HepG2 (cell line): ENCODE measurements around the gene TNFSF9. TPM values are rescaled to one million over a fixed set of nuclear protein-coding genes. Genes with fewer than 3 reads are reported as not detected.

Experiments used
- ELF3 ChIP-seq: IDR thresholded peaks from 2 replicates; pipeline ENCODE4 v1.6.1; 2016; ENCODE audit warnings: missing genetic modification reagents, missing compliant biosample characterization
- GLI4 ChIP-seq: sonication (generic); formaldehyde crosslinking; IDR thresholded peaks from 2 replicates; pipeline ENCODE4 v1.5.1; 2020; ENCODE audit warnings: missing genetic modification reagents, mild to moderate bottlenecking, moderate library complexity, borderline replicate concordance
- GPN1 ChIP-seq: sonication (generic); formaldehyde crosslinking; IDR thresholded peaks from 2 replicates; pipeline ENCODE4 v1.5.1; 2020; ENCODE audit warnings: missing genetic modification reagents, borderline replicate concordance
- HHEX ChIP-seq: IDR thresholded peaks from 2 replicates; pipeline ENCODE4 v1.6.1; 2016; ENCODE audit warnings: control low read depth
- IKZF1 ChIP-seq: fragments of 450-650 bp; IDR thresholded peaks from 2 replicates; pipeline ENCODE4 v1.7.1; 2016
- KDM5B ChIP-seq: sonication (generic); formaldehyde crosslinking; IDR thresholded peaks from 2 replicates; pipeline ENCODE4 v1.4.0; 2020; ENCODE audit warnings: missing genetic modification reagents, mild to moderate bottlenecking, borderline replicate concordance
- NFKBIZ ChIP-seq: IDR thresholded peaks from 2 replicates; pipeline ENCODE4 v1.6.1; 2018; ENCODE audit warnings: missing genetic modification reagents, missing compliant biosample characterization
- NR2C2 ChIP-seq: sonication (generic); formaldehyde crosslinking; IDR thresholded peaks from 2 replicates; pipeline ENCODE4 v1.4.0; 2020; ENCODE audit warnings: missing genetic modification reagents, mild to moderate bottlenecking, moderate library complexity, borderline replicate concordance
- PAX8 ChIP-seq: sonication (generic); formaldehyde crosslinking; IDR thresholded peaks from 2 replicates; pipeline ENCODE4 v1.8.0; 2022; ENCODE audit warnings: mild to moderate bottlenecking, missing genetic modification reagents, borderline replicate concordance
- ZEB1 ChIP-seq: IDR thresholded peaks from 2 replicates; pipeline ENCODE4 v1.6.1; 2012; ENCODE audit warnings: mild to moderate bottlenecking, low read depth, inconsistent platforms; ENCODE audit not compliant: insufficient replicate concordance
- ZIK1 ChIP-seq: sonication (generic); formaldehyde crosslinking; IDR thresholded peaks from 2 replicates; pipeline ENCODE4 v1.5.0; 2020; ENCODE audit warnings: mild to moderate bottlenecking, low read depth, missing genetic modification reagents, borderline replicate concordance
- ZNF224 ChIP-seq: sonication (generic); formaldehyde crosslinking; IDR thresholded peaks from 2 replicates; pipeline ENCODE4 v1.5.0; 2020; ENCODE audit warnings: mild to moderate bottlenecking, missing genetic modification reagents
- ZNF775 ChIP-seq: sonication (generic); formaldehyde crosslinking; IDR thresholded peaks from 2 replicates; pipeline ENCODE4 v1.4.0; 2020; ENCODE audit warnings: missing genetic modification reagents, mild to moderate bottlenecking, moderate library complexity, borderline replicate concordance
- ZNF788 ChIP-seq: sonication (generic); formaldehyde crosslinking; IDR thresholded peaks from 2 replicates; pipeline ENCODE4 v1.5.0; 2020; ENCODE audit warnings: mild to moderate bottlenecking, missing genetic modification reagents, borderline replicate concordance
- polyA plus RNA-seq, 8 experiments: library from polyadenylated mRNA; depleted of rRNA in 3 of 8; stranded (reverse) in 7 of 8; unstranded in 1 of 8; fragments of >200 nt; fragmentation: Illumina TruSeq in 4 of 8; extraction: Trizol in 4 of 8; gene quantifications; 2 replicates each; pipeline versions ENCODE4 v1.2.1 to v1.2.3, GENCODE V29; 2011 to 2016; ENCODE audit warnings: low read depth in 4 of 8, missing spikeins in 1 of 8, mixed read lengths in 1 of 8; ENCODE audit not compliant: insufficient read depth in 1 of 8
- total RNA-seq, 5 experiments: library from RNA; depleted of rRNA; stranded (reverse); fragments of >200 nt; fragmentation: Illumina TruSeq; extraction: Trizol; gene quantifications; 2 replicates each; pipeline ENCODE4 v1.2.3, GENCODE V29; 2016; ENCODE audit warnings: low read depth in 1 of 5
- TF ChIP-seq, protein P1 (sequence below), 2 experiments: fragments of 450-650 bp in 1 of 2; sonication (generic) in 1 of 2; formaldehyde crosslinking; IDR thresholded peaks; 2 replicates each; pipeline versions ENCODE4 v1.5.0 to v1.8.0; 2020 to 2022; ENCODE audit warnings: mild to moderate bottlenecking in 1 of 2, missing genetic modification reagents in 1 of 2
- TF ChIP-seq, protein P2 (sequence below): sonication (generic); formaldehyde crosslinking; IDR thresholded peaks from 2 replicates; pipeline ENCODE4 v1.4.0; 2020; ENCODE audit warnings: low read depth, missing genetic modification reagents
- TF ChIP-seq, protein P3 (sequence below): sonication (generic); formaldehyde crosslinking; IDR thresholded peaks from 2 replicates; pipeline ENCODE4 v1.9.0; 2021; ENCODE audit warnings: mild to moderate bottlenecking, missing genetic modification reagents

TNFSF9 gene
- total and polyA plus RNA-seq, 2 of the 13 experiments (the other 11 are each of a cell fraction or from before 2014, with no cell fraction given): 1.0 to 1.8 TPM

DNA sequence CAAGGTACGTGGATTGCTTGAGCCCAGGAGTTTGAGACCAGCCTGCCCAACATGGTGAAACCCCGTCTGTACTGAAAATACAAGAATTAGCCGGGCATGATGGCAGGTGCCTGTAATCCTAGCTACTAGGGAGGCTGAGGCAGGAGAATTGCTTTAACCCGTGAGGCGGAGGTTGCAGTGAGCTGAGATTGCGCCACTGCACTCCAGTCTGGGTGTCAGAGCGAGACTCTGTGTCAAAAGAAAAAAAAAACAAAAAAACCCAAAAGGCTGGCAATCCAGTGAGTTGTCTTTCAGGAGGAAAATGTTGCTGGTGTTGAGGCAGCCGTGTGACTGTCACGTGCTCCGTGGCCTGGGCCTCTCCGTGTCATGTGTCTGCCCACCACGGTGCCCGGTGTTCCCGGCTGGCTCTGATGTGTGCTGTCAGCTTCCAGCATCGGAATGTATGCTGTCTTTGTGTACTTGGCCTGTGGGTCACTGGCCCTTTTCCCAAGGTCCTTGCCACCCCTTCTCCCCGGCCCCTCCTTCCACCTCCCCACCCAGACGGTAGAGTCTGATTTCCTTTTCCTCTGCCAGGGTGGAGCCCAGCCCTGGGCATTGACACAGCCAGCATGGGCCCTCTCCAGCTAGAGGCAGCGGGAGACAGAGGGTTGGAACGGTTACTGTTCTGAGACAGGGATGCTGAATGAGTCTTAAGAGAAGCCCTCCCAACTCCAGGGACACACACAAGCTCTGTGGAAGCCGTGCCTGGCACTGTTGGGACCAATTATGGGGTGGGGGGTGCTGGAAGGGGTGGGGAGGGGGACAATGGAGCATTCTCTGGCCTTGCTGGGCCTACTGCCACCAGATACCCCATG is 21.5 kb upstream of the TNFSF9 start (continued):
- no peak for TF ChIP-seq IKZF1
- TF ChIP-seq, protein P1, sequence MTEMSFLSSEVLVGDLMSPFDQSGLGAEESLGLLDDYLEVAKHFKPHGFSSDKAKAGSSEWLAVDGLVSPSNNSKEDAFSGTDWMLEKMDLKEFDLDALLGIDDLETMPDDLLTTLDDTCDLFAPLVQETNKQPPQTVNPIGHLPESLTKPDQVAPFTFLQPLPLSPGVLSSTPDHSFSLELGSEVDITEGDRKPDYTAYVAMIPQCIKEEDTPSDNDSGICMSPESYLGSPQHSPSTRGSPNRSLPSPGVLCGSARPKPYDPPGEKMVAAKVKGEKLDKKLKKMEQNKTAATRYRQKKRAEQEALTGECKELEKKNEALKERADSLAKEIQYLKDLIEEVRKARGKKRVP (CRISPR knock-in tag; IDR thresholded peaks at IDR 0.05): peak in 1 of 2 experiments; percentile 34; a peak in 1 of 4 replicates
- no peak for TF ChIP-seq ZNF775
- no peak for TF ChIP-seq ZNF224 (CRISPR knock-in tag)
- no peak for TF ChIP-seq GLI4
- TF ChIP-seq, protein P2, sequence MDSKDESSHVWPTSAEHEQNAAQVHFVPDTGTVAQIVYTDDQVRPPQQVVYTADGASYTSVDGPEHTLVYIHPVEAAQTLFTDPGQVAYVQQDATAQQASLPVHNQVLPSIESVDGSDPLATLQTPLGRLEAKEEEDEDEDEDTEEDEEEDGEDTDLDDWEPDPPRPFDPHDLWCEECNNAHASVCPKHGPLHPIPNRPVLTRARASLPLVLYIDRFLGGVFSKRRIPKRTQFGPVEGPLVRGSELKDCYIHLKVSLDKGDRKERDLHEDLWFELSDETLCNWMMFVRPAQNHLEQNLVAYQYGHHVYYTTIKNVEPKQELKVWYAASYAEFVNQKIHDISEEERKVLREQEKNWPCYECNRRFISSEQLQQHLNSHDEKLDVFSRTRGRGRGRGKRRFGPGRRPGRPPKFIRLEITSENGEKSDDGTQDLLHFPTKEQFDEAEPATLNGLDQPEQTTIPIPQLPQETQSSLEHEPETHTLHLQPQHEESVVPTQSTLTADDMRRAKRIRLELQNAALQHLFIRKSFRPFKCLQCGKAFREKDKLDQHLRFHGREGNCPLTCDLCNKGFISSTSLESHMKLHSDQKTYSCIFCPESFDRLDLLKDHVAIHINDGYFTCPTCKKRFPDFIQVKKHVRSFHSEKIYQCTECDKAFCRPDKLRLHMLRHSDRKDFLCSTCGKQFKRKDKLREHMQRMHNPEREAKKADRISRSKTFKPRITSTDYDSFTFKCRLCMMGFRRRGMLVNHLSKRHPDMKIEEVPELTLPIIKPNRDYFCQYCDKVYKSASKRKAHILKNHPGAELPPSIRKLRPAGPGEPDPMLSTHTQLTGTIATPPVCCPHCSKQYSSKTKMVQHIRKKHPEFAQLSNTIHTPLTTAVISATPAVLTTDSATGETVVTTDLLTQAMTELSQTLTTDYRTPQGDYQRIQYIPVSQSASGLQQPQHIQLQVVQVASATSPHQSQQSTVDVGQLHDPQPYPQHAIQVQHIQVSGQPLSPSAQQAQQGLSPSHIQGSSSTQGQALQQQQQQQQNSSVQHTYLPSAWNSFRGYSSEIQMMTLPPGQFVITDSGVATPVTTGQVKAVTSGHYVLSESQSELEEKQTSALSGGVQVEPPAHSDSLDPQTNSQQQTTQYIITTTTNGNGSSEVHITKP (CRISPR knock-in tag): peak; percentile 33; the same call in 1 of the 2 replicates
- no peak for TF ChIP-seq ZEB1
- TF ChIP-seq PAX8 (CRISPR knock-in tag): no peak
- no peak for TF ChIP-seq GPN1 (CRISPR knock-in tag)
- TF ChIP-seq, protein P3, sequence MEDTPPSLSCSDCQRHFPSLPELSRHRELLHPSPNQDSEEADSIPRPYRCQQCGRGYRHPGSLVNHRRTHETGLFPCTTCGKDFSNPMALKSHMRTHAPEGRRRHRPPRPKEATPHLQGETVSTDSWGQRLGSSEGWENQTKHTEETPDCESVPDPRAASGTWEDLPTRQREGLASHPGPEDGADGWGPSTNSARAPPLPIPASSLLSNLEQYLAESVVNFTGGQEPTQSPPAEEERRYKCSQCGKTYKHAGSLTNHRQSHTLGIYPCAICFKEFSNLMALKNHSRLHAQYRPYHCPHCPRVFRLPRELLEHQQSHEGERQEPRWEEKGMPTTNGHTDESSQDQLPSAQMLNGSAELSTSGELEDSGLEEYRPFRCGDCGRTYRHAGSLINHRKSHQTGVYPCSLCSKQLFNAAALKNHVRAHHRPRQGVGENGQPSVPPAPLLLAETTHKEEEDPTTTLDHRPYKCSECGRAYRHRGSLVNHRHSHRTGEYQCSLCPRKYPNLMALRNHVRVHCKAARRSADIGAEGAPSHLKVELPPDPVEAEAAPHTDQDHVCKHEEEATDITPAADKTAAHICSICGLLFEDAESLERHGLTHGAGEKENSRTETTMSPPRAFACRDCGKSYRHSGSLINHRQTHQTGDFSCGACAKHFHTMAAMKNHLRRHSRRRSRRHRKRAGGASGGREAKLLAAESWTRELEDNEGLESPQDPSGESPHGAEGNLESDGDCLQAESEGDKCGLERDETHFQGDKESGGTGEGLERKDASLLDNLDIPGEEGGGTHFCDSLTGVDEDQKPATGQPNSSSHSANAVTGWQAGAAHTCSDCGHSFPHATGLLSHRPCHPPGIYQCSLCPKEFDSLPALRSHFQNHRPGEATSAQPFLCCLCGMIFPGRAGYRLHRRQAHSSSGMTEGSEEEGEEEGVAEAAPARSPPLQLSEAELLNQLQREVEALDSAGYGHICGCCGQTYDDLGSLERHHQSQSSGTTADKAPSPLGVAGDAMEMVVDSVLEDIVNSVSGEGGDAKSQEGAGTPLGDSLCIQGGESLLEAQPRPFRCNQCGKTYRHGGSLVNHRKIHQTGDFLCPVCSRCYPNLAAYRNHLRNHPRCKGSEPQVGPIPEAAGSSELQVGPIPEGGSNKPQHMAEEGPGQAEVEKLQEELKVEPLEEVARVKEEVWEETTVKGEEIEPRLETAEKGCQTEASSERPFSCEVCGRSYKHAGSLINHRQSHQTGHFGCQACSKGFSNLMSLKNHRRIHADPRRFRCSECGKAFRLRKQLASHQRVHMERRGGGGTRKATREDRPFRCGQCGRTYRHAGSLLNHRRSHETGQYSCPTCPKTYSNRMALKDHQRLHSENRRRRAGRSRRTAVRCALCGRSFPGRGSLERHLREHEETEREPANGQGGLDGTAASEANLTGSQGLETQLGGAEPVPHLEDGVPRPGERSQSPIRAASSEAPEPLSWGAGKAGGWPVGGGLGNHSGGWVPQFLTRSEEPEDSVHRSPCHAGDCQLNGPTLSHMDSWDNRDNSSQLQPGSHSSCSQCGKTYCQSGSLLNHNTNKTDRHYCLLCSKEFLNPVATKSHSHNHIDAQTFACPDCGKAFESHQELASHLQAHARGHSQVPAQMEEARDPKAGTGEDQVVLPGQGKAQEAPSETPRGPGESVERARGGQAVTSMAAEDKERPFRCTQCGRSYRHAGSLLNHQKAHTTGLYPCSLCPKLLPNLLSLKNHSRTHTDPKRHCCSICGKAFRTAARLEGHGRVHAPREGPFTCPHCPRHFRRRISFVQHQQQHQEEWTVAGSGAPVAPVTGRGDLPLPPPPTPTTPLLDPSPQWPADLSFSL (CRISPR knock-in tag): no peak
- peak; percentile 70 for TF ChIP-seq ELF3 (CRISPR knock-in tag)
- no peak for TF ChIP-seq HHEX (CRISPR knock-in tag)
- TF ChIP-seq ZIK1 (CRISPR knock-in tag): no peak
- peak; percentile 61; the same call in 1 of the 2 replicates for TF ChIP-seq KDM5B
- TF ChIP-seq ZNF788: no peak; the same call in 1 of the 2 replicates
- TF ChIP-seq NR2C2 (CRISPR knock-in tag): no peak
- TF ChIP-seq NFKBIZ (CRISPR knock-in tag): no peak
